ENCODE measurements around the gene MELTF.

DNA sequence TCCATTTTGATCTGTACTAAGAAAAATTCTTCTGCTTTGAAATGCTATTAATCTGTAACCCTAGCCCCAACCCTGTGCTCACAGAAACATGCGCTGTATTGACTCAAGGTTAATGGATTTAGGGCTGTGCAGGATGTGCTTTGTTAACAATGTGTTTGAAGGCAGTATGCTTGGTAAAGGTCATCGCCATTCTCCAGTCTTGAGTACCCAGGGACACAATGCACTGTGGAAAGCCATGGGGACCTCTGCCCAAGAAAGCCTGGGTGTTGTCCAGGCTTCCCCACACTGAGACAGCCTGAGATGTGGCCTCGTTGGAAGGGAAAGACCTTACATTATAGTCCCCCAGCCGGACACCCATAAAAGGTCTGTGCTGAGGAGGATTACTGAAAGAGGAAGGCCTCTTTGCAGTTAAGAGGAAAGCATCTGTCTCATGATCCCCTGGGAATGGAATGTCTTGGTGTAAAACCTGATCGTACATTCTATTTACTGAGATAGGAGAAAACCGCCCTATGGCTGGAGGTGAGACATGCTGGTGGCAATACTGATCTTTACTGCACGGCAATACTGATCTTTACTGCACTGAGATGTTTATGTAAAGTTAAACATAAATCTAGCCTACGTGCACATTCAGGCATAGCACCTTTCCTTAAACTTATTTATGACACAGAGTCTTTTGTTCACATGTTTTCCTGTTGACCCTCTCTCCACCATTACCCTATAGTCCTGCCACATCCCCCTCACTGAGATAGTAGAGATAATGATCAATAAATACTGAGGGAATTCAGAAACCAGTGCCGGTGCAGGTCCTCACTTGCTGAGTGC is 67.3 kb downstream of the MELTF start:
- TF ChIP-seq, protein P1, sequence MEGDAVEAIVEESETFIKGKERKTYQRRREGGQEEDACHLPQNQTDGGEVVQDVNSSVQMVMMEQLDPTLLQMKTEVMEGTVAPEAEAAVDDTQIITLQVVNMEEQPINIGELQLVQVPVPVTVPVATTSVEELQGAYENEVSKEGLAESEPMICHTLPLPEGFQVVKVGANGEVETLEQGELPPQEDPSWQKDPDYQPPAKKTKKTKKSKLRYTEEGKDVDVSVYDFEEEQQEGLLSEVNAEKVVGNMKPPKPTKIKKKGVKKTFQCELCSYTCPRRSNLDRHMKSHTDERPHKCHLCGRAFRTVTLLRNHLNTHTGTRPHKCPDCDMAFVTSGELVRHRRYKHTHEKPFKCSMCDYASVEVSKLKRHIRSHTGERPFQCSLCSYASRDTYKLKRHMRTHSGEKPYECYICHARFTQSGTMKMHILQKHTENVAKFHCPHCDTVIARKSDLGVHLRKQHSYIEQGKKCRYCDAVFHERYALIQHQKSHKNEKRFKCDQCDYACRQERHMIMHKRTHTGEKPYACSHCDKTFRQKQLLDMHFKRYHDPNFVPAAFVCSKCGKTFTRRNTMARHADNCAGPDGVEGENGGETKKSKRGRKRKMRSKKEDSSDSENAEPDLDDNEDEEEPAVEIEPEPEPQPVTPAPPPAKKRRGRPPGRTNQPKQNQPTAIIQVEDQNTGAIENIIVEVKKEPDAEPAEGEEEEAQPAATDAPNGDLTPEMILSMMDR (IDR thresholded peaks at IDR 0.05; ENCODE audit: low read depth, low read length): no peak
- no peak for TF ChIP-seq EZH2phosphoT487 (IDR thresholded peaks at IDR 0.05; ENCODE audit: low read depth)

All from OCI-LY3 (cell line).